CD4-positive, alpha-beta T cell treated with Interleukin-21 for 1 hour (primary cell): ENCODE measurements around the gene C1GALT1.
A peak's percentile ranks its signal among the peaks of the same experiment; 100 is the strongest.

ENCODE experiments used
- DNase-seq: peaks from one replicate; pipeline ENCODE4 v3.0.0-alpha.2; 2020

Gene C1GALT1

GRCh38 chr7:7202375-7202720, 20.0 kb downstream of the C1GALT1 start:
- no peak for DNase-seq

- peak; percentile 19 for DNase-seq
Measured at GRCh38 chr7:7203813-7204575, 21.6 kb downstream of the C1GALT1 start.

- no peak for DNase-seq
Measured at GRCh38 chr7:7207876-7208275, 25.5 kb downstream of the C1GALT1 start.

GRCh38 chr7:7208520-7208919, 26.2 kb downstream of the C1GALT1 start:
- DNase-seq = no peak

GRCh38 chr7:7209412-7210050, 27.2 kb downstream of the C1GALT1 start:
- DNase-seq = no peak

- DNase-seq = no peak
Measured at GRCh38 chr7:7210475-7211237, 28.3 kb downstream of the C1GALT1 start.

- DNase-seq = no peak
Measured at GRCh38 chr7:7212612-7213011, 30.3 kb downstream of the C1GALT1 start.

GRCh38 chr7:7214398-7215347, 32.3 kb downstream of the C1GALT1 start:
- no peak for DNase-seq

- DNase-seq = no peak
Measured at GRCh38 chr7:7216279-7216678, 33.9 kb downstream of the C1GALT1 start.

GRCh38 chr7:7219216-7219615, 36.9 kb downstream of the C1GALT1 start:
- DNase-seq = no peak

GRCh38 chr7:7220821-7221220, 38.5 kb downstream of the C1GALT1 start:
- no peak for DNase-seq

- DNase-seq = no peak
Measured at GRCh38 chr7:7221599-7222038, 39.3 kb downstream of the C1GALT1 start.

GRCh38 chr7:7223250-7223649, 40.9 kb downstream of the C1GALT1 start:
- no peak for DNase-seq

- no peak for DNase-seq
Measured at GRCh38 chr7:7226407-7226806, 44.1 kb downstream of the C1GALT1 start.

- DNase-seq = no peak
Measured at GRCh38 chr7:7228472-7228871, 46.1 kb downstream of the C1GALT1 start.

GRCh38 chr7:7228967-7229366, 46.6 kb downstream of the C1GALT1 start:
- no peak for DNase-seq

GRCh38 chr7:7231000-7231399, 48.7 kb downstream of the C1GALT1 start:
- no peak for DNase-seq

GRCh38 chr7:7231865-7232264, 49.5 kb downstream of the C1GALT1 start:
- DNase-seq = no peak

- DNase-seq = no peak
Measured at GRCh38 chr7:7235347-7235746, 53.0 kb downstream of the C1GALT1 start.

- DNase-seq = no peak
Measured at GRCh38 chr7:7236041-7236440, 53.7 kb downstream of the C1GALT1 start.

- DNase-seq = no peak
Measured at GRCh38 chr7:7237201-7237977, 55.0 kb downstream of the C1GALT1 start.

GRCh38 chr7:7237978-7238267, 55.6 kb downstream of the C1GALT1 start:
- DNase-seq = no peak
